GM23248 (cell line): ENCODE data around the gene GMEB2. TPM values are rescaled to one million over a fixed set of nuclear protein-coding genes. Genes with fewer than 3 reads are reported as not detected.

Experiments
- DNase-seq: peaks from one replicate; pipeline ENCODE4 v3.0.0-alpha.2; 2015
- H2AFZ ChIP-seq: fragments of 200-600 bp; sonication (generic); 2 replicates; pipeline ENCODE4 v1.6.1; 2016; ENCODE audit warnings: antibody characterized with exemption
- H3F3A ChIP-seq: fragments of 200-600 bp; sonication (generic); 2 replicates; pipeline ENCODE4 v1.6.1; 2016; ENCODE audit warnings: mild to moderate bottlenecking, antibody characterized with exemption, mixed run types; ENCODE audit not compliant: insufficient read depth
- H3K27ac ChIP-seq: fragments of 200-600 bp; sonication (generic); 2 replicates; pipeline ENCODE4 v1.5.1; 2016; ENCODE audit warnings: mild to moderate bottlenecking
- H3K27me3 ChIP-seq: fragments of 200-600 bp; sonication (generic); replicated peaks from 2 replicates; pipeline ENCODE4 v1.6.1; 2016; ENCODE audit warnings: mild to moderate bottlenecking; ENCODE audit not compliant: insufficient read depth
- H3K36me3 ChIP-seq: fragments of 200-600 bp; sonication (generic); 2 replicates; pipeline ENCODE4 v1.6.1; 2016; ENCODE audit warnings: low read depth, mild to moderate bottlenecking
- H3K4me1 ChIP-seq: fragments of 200-600 bp; sonication (generic); 2 replicates; pipeline ENCODE4 v1.6.1; 2016; ENCODE audit warnings: mild to moderate bottlenecking; ENCODE audit not compliant: insufficient read depth
- H3K4me2 ChIP-seq: fragments of 200-600 bp; sonication (generic); one replicate; pipeline ENCODE4 v1.6.1; 2016; ENCODE audit warnings: mild to moderate bottlenecking; ENCODE audit not compliant: unreplicated experiment
- H3K4me3 ChIP-seq: fragments of 200-600 bp; sonication (generic); 2 replicates; pipeline ENCODE4 v1.5.1; 2016; ENCODE audit warnings: mild to moderate bottlenecking
- H3K79me2 ChIP-seq: fragments of 200-600 bp; sonication (generic); 2 replicates; pipeline ENCODE4 v1.6.1; 2016; ENCODE audit warnings: mild to moderate bottlenecking; ENCODE audit not compliant: insufficient read depth
- H3K9ac ChIP-seq: fragments of 200-600 bp; sonication (generic); 2 replicates; pipeline ENCODE4 v1.6.1; 2016; ENCODE audit warnings: mild to moderate bottlenecking
- H3K9me2 ChIP-seq: fragments of 200-600 bp; sonication (generic); 2 replicates; pipeline ENCODE4 v1.6.1; 2016; ENCODE audit warnings: mixed run types, mild to moderate bottlenecking, moderate library complexity; ENCODE audit not compliant: insufficient read depth
- H3K9me3 ChIP-seq: fragments of 200-600 bp; sonication (generic); one replicate; pipeline ENCODE4 v1.6.1; 2017; ENCODE audit warnings: low read depth
- H4K20me1 ChIP-seq: fragments of 200-600 bp; sonication (generic); 2 replicates; pipeline ENCODE4 v1.6.0; 2016; ENCODE audit not compliant: insufficient read depth
- EZH2 ChIP-seq: fragments of 200-600 bp; sonication (generic); IDR thresholded peaks from 2 replicates; pipeline ENCODE4 v1.6.1; 2018; ENCODE audit warnings: antibody characterized with exemption, mild to moderate bottlenecking; ENCODE audit not compliant: insufficient read depth, poor library complexity, severe bottlenecking
- EZH2phosphoT487 ChIP-seq: fragments of 200-600 bp; sonication (generic); IDR thresholded peaks from 2 replicates; pipeline ENCODE4 v1.6.1; 2018; ENCODE audit warnings: antibody characterized with exemption, moderate library complexity, mild to moderate bottlenecking, low read depth; ENCODE audit not compliant: insufficient read depth
- WGBS, 2 experiments: methylation state at CpG; one replicate each; pipeline ENCODE4 v1.1.6; 2015 to 2017; ENCODE audit warnings: low lambda C conversion rate in 2 of 2, low coverage in 1 of 2; ENCODE audit errors: missing lambda C conversion rate in 2 of 2; 5-methylcytosine and 5-hydroxymethylcytosine counted together
- in situ Hi-C: fragments of 300-500 bp; cut with MboI; formaldehyde crosslinking; loops from 2 replicates; pipeline ENCODE4 v1.15.0; 2020
- polyA plus RNA-seq: library from polyadenylated mRNA; unstranded; fragments of >200 nt; fragmentation: Nextera tagmentation; extraction: Ambion mirVana; gene quantifications from 2 replicates; pipeline ENCODE4 v1.2.1, GENCODE V29; 2016
- total RNA-seq: library from RNA; depleted of rRNA; stranded (reverse); fragments of >200 nt; shearing (Covaris generic); gene quantifications from 2 replicates; pipeline ENCODE4 v1.2.3, GENCODE V29; 2014

GMEB2 gene
- total and polyA plus RNA-seq, 2 experiments from 2014 or later, result 7.8 to 13.6 TPM

DNA sequence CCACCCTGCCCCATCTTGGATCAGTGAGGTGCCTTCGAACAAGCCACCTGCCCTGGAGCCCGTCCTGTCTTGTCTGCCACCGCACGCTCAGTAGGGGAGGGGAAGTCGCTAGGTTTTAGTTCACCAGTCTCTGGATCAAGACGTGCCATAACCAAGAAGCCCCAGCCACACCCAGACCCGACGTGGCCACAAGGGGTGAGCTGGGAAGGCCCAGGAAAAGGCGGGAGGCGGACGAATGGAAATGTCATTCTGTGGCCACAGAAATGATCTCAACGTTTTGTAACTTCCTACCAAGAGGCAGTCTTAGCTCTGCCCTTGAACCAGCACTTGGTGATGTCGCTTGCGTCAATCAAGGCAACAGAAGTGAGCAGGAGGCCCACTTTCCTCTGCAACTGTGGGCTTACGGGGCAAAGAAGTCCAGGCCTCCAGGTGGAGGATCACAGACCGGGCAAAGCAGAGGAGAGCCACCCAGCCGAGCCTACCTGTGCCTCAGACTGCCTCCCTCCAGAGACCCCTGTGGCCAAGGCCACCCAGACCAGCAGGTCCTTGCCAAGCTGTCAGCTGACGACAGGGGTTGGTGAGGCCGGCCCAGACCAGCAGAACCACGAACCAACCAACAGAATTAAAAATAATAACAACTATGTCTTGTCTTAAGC is 14.5 kb downstream of the GMEB2 start:
- Histone ChIP-seq H3K27me3 (no peaks in the 10 kb centered on the region), H3K9me2 (no peaks in the 10 kb centered on the region), H3K4me2 (no peak overlapping the region), H3K4me3 (no peak overlapping the region), H3K9me3 (no peaks in the 10 kb centered on the region), H3K9ac (no peak overlapping the region), H2AFZ (no peak overlapping the region), H4K20me1 (no peaks in the 10 kb centered on the region), H3K79me2 (peaks cover 67% of the 10 kb centered on the region), H3K36me3 (0 out of 2 replicates have a peak, but pooled peaks cover 5% of the 10 kb centered on the region), H3F3A (no peaks in the 10 kb centered on the region), H3K4me1 (no peaks in the 10 kb centered on the region), H3K27ac (no peak overlapping the region)
- WGBS, 2 experiments, result 76 to 78% methylated on average over 20 of the region's 20 CpGs
- no peak for TF ChIP-seq EZH2
- no peak for TF ChIP-seq EZH2phosphoT487
- in situ Hi-C loops, result no loop called here
- no peak for DNase-seq

DNA sequence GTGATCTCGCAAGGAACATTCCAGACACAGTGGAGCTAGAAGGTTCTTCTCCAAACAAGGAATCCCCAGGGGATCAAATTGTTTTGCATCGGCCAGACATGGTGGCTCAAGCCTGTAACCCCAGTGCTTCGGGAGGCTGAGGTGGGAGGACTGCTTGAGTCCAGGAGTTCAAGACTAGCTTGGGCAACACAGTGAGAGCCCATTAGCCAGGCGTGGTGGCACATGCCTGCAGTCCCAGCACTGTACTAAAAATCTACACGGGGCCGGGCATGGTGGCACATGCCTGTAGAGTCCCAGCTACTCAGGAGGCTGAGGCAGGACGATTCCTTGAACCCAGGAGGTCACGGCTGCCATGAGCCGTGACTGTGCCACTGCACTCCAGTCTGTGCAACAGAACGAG is 15.3 kb downstream of the GMEB2 start:
- Histone ChIP-seq H3F3A (no peaks in the 10 kb centered on the region), H3K4me1 (no peaks in the 10 kb centered on the region), H3K9me3 (no peaks in the 10 kb centered on the region), H3K27me3 (no peaks in the 10 kb centered on the region), H3K36me3 (no peaks in the 10 kb centered on the region), H3K9me2 (no peaks in the 10 kb centered on the region), H3K4me3 (no peak overlapping the region), H3K4me2 (no peak overlapping the region), H3K9ac (no peak overlapping the region), H4K20me1 (no peaks in the 10 kb centered on the region), H3K79me2 (peaks cover 65% of the 10 kb centered on the region), H3K27ac (no peak overlapping the region), H2AFZ (no peak overlapping the region)
- in situ Hi-C loops, result no loop called here
- 95 to 96% methylated on average over 10 of the region's 10 CpGs for WGBS, 2 experiments
- TF ChIP-seq EZH2 (no peak), EZH2phosphoT487 (no peak)
- DNase-seq, result no peak

GRCh38 chr20:63610581-63611435 is 16.1 kb downstream of the GMEB2 start:
- Histone ChIP-seq H3K4me3 (no peak overlapping the region), H4K20me1 (no peaks in the 10 kb centered on the region), H3K79me2 (peaks cover 67% of the 10 kb centered on the region), H3K9ac (no peak overlapping the region), H3K4me1 (no peaks in the 10 kb centered on the region), H3K4me2 (no peak overlapping the region), H3K27me3 (no peaks in the 10 kb centered on the region), H3K27ac (no peak overlapping the region), H3K9me2 (no peaks in the 10 kb centered on the region), H3K9me3 (no peaks in the 10 kb centered on the region), H3F3A (no peaks in the 10 kb centered on the region), H3K36me3 (no peaks in the 10 kb centered on the region), H2AFZ (no peak overlapping the region)
- WGBS, 2 experiments, result 88 to 90% methylated on average over 17 of the region's 17 CpGs
- no peak for DNase-seq
- TF ChIP-seq EZH2 (no peak), EZH2phosphoT487 (no peak)
- in situ Hi-C loops, result no loop called here

DNA sequence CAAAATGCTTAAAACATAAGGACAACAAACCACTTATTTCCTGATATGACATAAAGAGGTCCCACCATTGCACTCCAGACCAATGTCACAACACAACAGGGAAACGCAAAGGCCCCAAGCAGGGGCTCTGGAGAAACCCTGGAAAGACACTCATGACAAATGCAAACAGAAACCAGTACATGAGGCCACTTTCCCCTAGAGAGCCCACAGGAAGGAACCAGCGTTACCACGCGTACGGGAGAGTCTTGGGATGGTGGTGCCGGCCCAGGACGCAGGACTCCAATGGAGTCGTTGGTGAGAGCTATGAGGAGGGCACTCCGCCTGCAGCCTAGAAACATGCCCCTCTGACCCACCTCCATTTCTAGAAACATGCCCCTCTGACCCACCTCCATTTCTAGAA is 20.2 kb downstream of the GMEB2 start:
- H3K27ac ChIP-seq, result no peak overlapping the region
- no peak overlapping the region for H3K9ac ChIP-seq
- DNase-seq, result no peak
- H2AFZ ChIP-seq, result no peak overlapping the region
- no peak overlapping the region for H3K4me2 ChIP-seq
- H3K4me3 ChIP-seq, result no peak overlapping the region
- TF ChIP-seq EZH2phosphoT487, result no peak
- no peak for TF ChIP-seq EZH2
- peaks cover 13% of the 10 kb centered on the region; the same call in 1 of the 2 replicates for H3K36me3 ChIP-seq
- H3K79me2 ChIP-seq, result peaks cover 48% of the 10 kb centered on the region
- H3K4me1 ChIP-seq, result no peaks in the 10 kb centered on the region
- no peaks in the 10 kb centered on the region for H3F3A ChIP-seq
- H4K20me1 ChIP-seq, result no peaks in the 10 kb centered on the region
- no peaks in the 10 kb centered on the region for H3K27me3 ChIP-seq
- in situ Hi-C loops, result no loop called here
- H3K9me3 ChIP-seq, result no peaks in the 10 kb centered on the region
- H3K9me2 ChIP-seq, result no peaks in the 10 kb centered on the region
- WGBS, 2 experiments, result 97 to 99% methylated on average over 9 of the region's 9 CpGs
